Measurements from ENCODE around the gene ST7L. TPM values are rescaled to one million over a fixed set of nuclear protein-coding genes. Genes with fewer than 3 reads are reported as not detected.

The ST7L gene
- total and polyA plus RNA-seq, 2 experiments from 2014 or later, result 13.9 to 21.0 TPM

DNA sequence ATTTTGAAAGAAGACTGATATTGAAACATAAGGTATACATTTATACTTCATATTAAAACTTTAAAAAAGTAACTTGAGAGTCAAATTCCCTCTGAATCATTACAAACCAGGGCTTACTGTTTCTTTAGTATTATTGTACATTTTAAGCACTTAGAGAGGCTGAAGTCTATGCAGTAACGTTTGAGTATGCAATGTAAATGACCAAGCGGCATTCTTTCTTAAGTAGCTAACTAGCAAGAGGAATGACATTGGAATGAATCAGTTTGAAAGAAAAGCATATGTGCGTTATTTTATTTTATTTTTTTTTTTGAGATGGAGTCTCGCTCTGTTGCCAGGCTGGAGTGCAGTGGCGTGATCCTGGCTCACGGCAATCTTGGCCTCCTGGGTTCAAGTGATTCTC, 85.9 kb downstream of the ST7L start:
- DNase-seq, result peak; percentile 77
- H3K9ac ChIP-seq, result no peak overlapping the region
- TF ChIP-seq EZH2phosphoT487 (IDR thresholded peaks at IDR 0.05; ENCODE audit: insufficient read depth, low read depth) (no peak), EZH2 (IDR thresholded peaks at IDR 0.05; ENCODE audit: insufficient read depth, poor library complexity, severe bottlenecking) (no peak)
- in situ Hi-C loops (cut with MboI), result no loop called here
- H3K4me1 ChIP-seq (ENCODE audit: insufficient read depth), result peaks cover 51% of the 10 kb centered on the region
- H3K36me3 ChIP-seq (ENCODE audit: low read depth), result no peaks in the 10 kb centered on the region
- WGBS, 2 experiments (ENCODE audit: low coverage in 1 of 2, low lambda C conversion rate in 2 of 2, missing lambda C conversion rate in 2 of 2), result 66 to 67% methylated on average over 6 of the region's 6 CpGs
- H3K27me3 ChIP-seq (replicated peaks; ENCODE audit: insufficient read depth), result no peaks in the 10 kb centered on the region
- no peaks in the 10 kb centered on the region for H4K20me1 ChIP-seq (ENCODE audit: insufficient read depth)
- no peak overlapping the region for H2AFZ ChIP-seq
- no peak overlapping the region for H3K4me3 ChIP-seq
- no peaks in the 10 kb centered on the region for H3K79me2 ChIP-seq (ENCODE audit: insufficient read depth)
- H3K4me2 ChIP-seq (ENCODE audit: unreplicated experiment), result no peak overlapping the region
- no peaks in the 10 kb centered on the region for H3K9me2 ChIP-seq (ENCODE audit: insufficient read depth)
- peaks cover 19% of the 10 kb centered on the region for H3F3A ChIP-seq (ENCODE audit: insufficient read depth)
- peak overlapping the region; percentile 13; the same call in 1 of the 2 replicates for H3K27ac ChIP-seq
- no peaks in the 10 kb centered on the region for H3K9me3 ChIP-seq (ENCODE audit: low read depth)

DNA sequence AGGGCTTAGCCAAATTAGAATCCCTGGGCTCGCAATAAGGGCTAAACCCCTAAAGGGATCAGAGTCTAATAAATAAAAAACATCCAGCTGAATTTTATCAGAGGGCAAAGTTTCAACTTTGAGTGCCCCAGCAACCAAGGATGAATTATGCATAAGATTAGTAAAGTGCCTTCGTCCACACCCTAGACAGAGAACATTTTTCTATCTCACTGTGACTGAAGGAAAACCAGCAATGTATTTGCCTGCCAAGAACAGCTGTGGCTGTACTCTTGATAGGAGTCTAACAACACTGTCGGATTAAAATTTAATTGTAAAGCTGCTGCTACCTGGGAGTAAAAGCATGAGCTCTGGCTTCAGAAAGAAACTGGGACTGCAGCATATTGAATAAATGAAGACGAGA, 86.9 kb downstream of the ST7L start:
- DNase-seq, result no peak
- no peak for TF ChIP-seq EZH2 (IDR thresholded peaks at IDR 0.05; ENCODE audit: insufficient read depth, poor library complexity, severe bottlenecking)
- no peak for TF ChIP-seq EZH2phosphoT487 (IDR thresholded peaks at IDR 0.05; ENCODE audit: insufficient read depth, low read depth)
- Histone ChIP-seq H3K27me3 (replicated peaks; ENCODE audit: insufficient read depth) (no peaks in the 10 kb centered on the region), H2AFZ (no peak overlapping the region), H3F3A (ENCODE audit: insufficient read depth) (peaks cover 28% of the 10 kb centered on the region), H3K9me2 (ENCODE audit: insufficient read depth) (no peaks in the 10 kb centered on the region), H3K4me1 (ENCODE audit: insufficient read depth) (peaks cover 54% of the 10 kb centered on the region), H3K79me2 (ENCODE audit: insufficient read depth) (no peaks in the 10 kb centered on the region), H3K4me3 (no peak overlapping the region), H3K9ac (no peak overlapping the region), H4K20me1 (ENCODE audit: insufficient read depth) (no peaks in the 10 kb centered on the region), H3K4me2 (ENCODE audit: unreplicated experiment) (no peak overlapping the region), H3K36me3 (ENCODE audit: low read depth) (no peaks in the 10 kb centered on the region), H3K9me3 (ENCODE audit: low read depth) (no peaks in the 10 kb centered on the region), H3K27ac (no peak overlapping the region)
- in situ Hi-C loops (cut with MboI), result no loop called here
- 95 to 98% methylated on average over 4 of the region's 4 CpGs for WGBS, 2 experiments (ENCODE audit: low coverage in 1 of 2, low lambda C conversion rate in 2 of 2, missing lambda C conversion rate in 2 of 2)

- no peaks in the 10 kb centered on the region for H4K20me1 ChIP-seq (ENCODE audit: insufficient read depth)
- H3K79me2 ChIP-seq (ENCODE audit: insufficient read depth), result no peaks in the 10 kb centered on the region
- H3K9me3 ChIP-seq (ENCODE audit: low read depth), result no peaks in the 10 kb centered on the region
- peaks cover 48% of the 10 kb centered on the region for H3K4me1 ChIP-seq (ENCODE audit: insufficient read depth)
- no peak for DNase-seq
- H3K4me3 ChIP-seq, result no peak overlapping the region
- H3K9ac ChIP-seq, result no peak overlapping the region
- TF ChIP-seq EZH2phosphoT487 (IDR thresholded peaks at IDR 0.05; ENCODE audit: insufficient read depth, low read depth) (no peak), EZH2 (IDR thresholded peaks at IDR 0.05; ENCODE audit: insufficient read depth, poor library complexity, severe bottlenecking) (no peak)
- no peak overlapping the region for H3K27ac ChIP-seq
- peaks cover 30% of the 10 kb centered on the region for H3F3A ChIP-seq (ENCODE audit: insufficient read depth)
- no peaks in the 10 kb centered on the region for H3K27me3 ChIP-seq (replicated peaks; ENCODE audit: insufficient read depth)
- no peak overlapping the region for H2AFZ ChIP-seq
- in situ Hi-C loops (cut with MboI), result no loop called here
- no peak overlapping the region for H3K4me2 ChIP-seq (ENCODE audit: unreplicated experiment)
- H3K9me2 ChIP-seq (ENCODE audit: insufficient read depth), result no peaks in the 10 kb centered on the region
- H3K36me3 ChIP-seq (ENCODE audit: low read depth), result no peaks in the 10 kb centered on the region
Measured at GRCh38 chr1:112530832-112531231, 88.1 kb downstream of the ST7L start.

GRCh38 chr1:112529301-112529700, 89.6 kb downstream of the ST7L start:
- DNase-seq, result no peak
- Histone ChIP-seq H3K36me3 (ENCODE audit: low read depth) (no peaks in the 10 kb centered on the region), H3K79me2 (ENCODE audit: insufficient read depth) (no peaks in the 10 kb centered on the region)

DNA sequence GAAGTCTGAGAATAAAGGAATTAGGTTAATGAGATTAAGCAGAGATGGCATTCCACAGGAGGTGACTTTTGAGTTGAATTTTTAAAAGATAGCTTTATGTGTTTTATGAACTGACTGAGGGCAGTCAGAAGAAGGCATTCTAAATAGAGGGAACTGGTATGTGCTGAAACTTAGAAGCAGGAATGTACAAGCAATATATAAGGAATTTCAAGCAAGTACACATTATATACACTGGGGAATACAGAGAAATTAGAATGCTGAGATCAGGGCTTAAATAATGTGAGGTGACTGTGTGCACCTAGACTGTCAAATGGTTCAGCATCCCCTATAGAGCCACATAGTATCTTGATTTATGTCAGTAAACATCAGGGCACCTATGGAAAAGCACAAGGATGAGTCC, 90.9 kb downstream of the ST7L start:
- peak overlapping the region; percentile 30 for H3K4me2 ChIP-seq (ENCODE audit: unreplicated experiment)
- H3K4me1 ChIP-seq (ENCODE audit: insufficient read depth), result peaks cover 66% of the 10 kb centered on the region
- DNase-seq, result peak; percentile 20

More at GRCh38 chr1:112529301-112529700, 89.6 kb downstream of the ST7L start:
- in situ Hi-C loops (cut with MboI), result no loop called here
- no peaks in the 10 kb centered on the region for H4K20me1 ChIP-seq (ENCODE audit: insufficient read depth)
- no peak overlapping the region for H3K27ac ChIP-seq
- no peak overlapping the region for H3K4me3 ChIP-seq
- H3K4me2 ChIP-seq (ENCODE audit: unreplicated experiment), result no peak overlapping the region
- H3F3A ChIP-seq (ENCODE audit: insufficient read depth), result peaks cover 30% of the 10 kb centered on the region
- H3K9me2 ChIP-seq (ENCODE audit: insufficient read depth), result no peaks in the 10 kb centered on the region
- no peaks in the 10 kb centered on the region for H3K27me3 ChIP-seq (replicated peaks; ENCODE audit: insufficient read depth)
- no peak overlapping the region for H3K9ac ChIP-seq
- TF ChIP-seq EZH2 (IDR thresholded peaks at IDR 0.05; ENCODE audit: insufficient read depth, poor library complexity, severe bottlenecking), result no peak
- no peak for TF ChIP-seq EZH2phosphoT487 (IDR thresholded peaks at IDR 0.05; ENCODE audit: insufficient read depth, low read depth)
- H3K4me1 ChIP-seq (ENCODE audit: insufficient read depth), result peaks cover 58% of the 10 kb centered on the region
- H2AFZ ChIP-seq, result no peak overlapping the region
- no peaks in the 10 kb centered on the region for H3K9me3 ChIP-seq (ENCODE audit: low read depth)

More for the DNA sequence above, 90.9 kb downstream of the ST7L start:
- Histone ChIP-seq H3K4me3 (no peak overlapping the region), H3K36me3 (ENCODE audit: low read depth) (no peaks in the 10 kb centered on the region), H3K79me2 (ENCODE audit: insufficient read depth) (no peaks in the 10 kb centered on the region), H4K20me1 (ENCODE audit: insufficient read depth) (no peaks in the 10 kb centered on the region), H3K27ac (peak overlapping the region; percentile 17; the same call in 1 of the 2 replicates), H3K9ac (no peak overlapping the region), H3K9me2 (ENCODE audit: insufficient read depth) (no peaks in the 10 kb centered on the region), H3K9me3 (ENCODE audit: low read depth) (no peaks in the 10 kb centered on the region), H2AFZ (no peak overlapping the region), H3K27me3 (replicated peaks; ENCODE audit: insufficient read depth) (no peaks in the 10 kb centered on the region), H3F3A (ENCODE audit: insufficient read depth) (peaks cover 29% of the 10 kb centered on the region)
- in situ Hi-C loops (cut with MboI), result no loop called here
- no peak for TF ChIP-seq EZH2 (IDR thresholded peaks at IDR 0.05; ENCODE audit: insufficient read depth, poor library complexity, severe bottlenecking)
- no peak for TF ChIP-seq EZH2phosphoT487 (IDR thresholded peaks at IDR 0.05; ENCODE audit: insufficient read depth, low read depth)

Data from GM23248 (cell line).